ENCODE results near the gene STYX.

DNA sequence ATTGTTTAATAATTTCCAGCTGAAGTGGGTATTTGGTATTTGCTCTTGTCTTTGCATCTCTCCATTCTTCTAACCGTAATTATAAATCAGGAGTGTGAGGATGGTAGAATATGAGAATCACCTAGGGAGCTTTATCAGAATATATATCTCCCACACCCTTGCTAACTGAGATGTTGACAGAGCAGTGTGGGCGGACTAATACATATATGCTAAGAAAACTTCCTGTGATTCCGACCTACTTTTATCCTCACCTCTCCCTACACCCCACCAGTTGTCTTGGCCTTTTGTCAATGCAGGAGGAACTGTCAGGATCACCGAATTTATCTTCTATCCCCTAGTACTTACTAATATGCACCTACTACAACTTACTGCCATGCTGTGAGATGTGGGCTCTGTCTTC lies 76.1 kb downstream of the STYX start:
- TF ChIP-seq, protein P1, sequence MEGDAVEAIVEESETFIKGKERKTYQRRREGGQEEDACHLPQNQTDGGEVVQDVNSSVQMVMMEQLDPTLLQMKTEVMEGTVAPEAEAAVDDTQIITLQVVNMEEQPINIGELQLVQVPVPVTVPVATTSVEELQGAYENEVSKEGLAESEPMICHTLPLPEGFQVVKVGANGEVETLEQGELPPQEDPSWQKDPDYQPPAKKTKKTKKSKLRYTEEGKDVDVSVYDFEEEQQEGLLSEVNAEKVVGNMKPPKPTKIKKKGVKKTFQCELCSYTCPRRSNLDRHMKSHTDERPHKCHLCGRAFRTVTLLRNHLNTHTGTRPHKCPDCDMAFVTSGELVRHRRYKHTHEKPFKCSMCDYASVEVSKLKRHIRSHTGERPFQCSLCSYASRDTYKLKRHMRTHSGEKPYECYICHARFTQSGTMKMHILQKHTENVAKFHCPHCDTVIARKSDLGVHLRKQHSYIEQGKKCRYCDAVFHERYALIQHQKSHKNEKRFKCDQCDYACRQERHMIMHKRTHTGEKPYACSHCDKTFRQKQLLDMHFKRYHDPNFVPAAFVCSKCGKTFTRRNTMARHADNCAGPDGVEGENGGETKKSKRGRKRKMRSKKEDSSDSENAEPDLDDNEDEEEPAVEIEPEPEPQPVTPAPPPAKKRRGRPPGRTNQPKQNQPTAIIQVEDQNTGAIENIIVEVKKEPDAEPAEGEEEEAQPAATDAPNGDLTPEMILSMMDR (IDR thresholded peaks at IDR 0.05), result no peak
- no peak for TF ChIP-seq EP300 (IDR thresholded peaks at IDR 0.05)
